Natural killer cell (primary cell): ENCODE results near the gene ERP27. TPM values are rescaled to one million over a fixed set of nuclear protein-coding genes. Genes with fewer than 3 reads are reported as not detected.
A peak's percentile ranks its signal among the peaks of the same experiment; 100 is the strongest.

Experiments
- ATAC-seq, 3 donors: fragments of 150-1000 bp in 2 of 3; fragments of 200-7000 bp in 1 of 3; cut with Tn5 transposase; 1 replicate in 1 of 3; 2 replicates in 2 of 3; pipeline ENCODE4 v1.10.0; 2021; ENCODE audit warnings: mild to moderate bottlenecking in 2 of 3, moderate library complexity in 2 of 3
- DNase-seq, 2 donors: peaks; one replicate each; pipeline versions ENCODE4 v3.0.0 to v3.0.0-alpha.2; 2013 to 2021; ENCODE audit warnings: mixed read lengths in 1 of 2
- H3K27ac ChIP-seq: one replicate; pipeline ENCODE4 v1.5.1; 2013; ENCODE audit warnings: mild to moderate bottlenecking, low read length
- H3K27me3 ChIP-seq: one replicate; pipeline ENCODE4 v1.6.1; 2013; ENCODE audit warnings: low read length; ENCODE audit not compliant: control insufficient read depth, insufficient read depth
- H3K36me3 ChIP-seq: one replicate; pipeline ENCODE4 v1.6.1; 2013; ENCODE audit warnings: low read length; ENCODE audit not compliant: control insufficient read depth, insufficient read depth
- H3K4me1 ChIP-seq: one replicate; pipeline ENCODE4 v1.6.1; 2013; ENCODE audit warnings: low read length; ENCODE audit not compliant: control insufficient read depth, insufficient read depth
- H3K4me3 ChIP-seq: one replicate; pipeline ENCODE4 v1.5.1; 2013; ENCODE audit warnings: low read length
- H3K9me3 ChIP-seq: one replicate; pipeline ENCODE4 v1.6.1; 2013; ENCODE audit warnings: low read length; ENCODE audit not compliant: control insufficient read depth, insufficient read depth
- H3K27ac Mint-ChIP-seq, 2 donors: one replicate each; pipeline ENCODE4 v1.8.0; 2022; ENCODE audit warnings: mild to moderate bottlenecking in 2 of 2, mixed read lengths in 2 of 2, moderate library complexity in 1 of 2
- H3K27me3 Mint-ChIP-seq, 2 donors: one replicate each; pipeline ENCODE4 v1.8.0; 2022; ENCODE audit warnings: low read depth in 2 of 2, mixed read lengths in 2 of 2
- H3K36me3 Mint-ChIP-seq: one replicate; pipeline ENCODE4 v1.8.0; 2022; ENCODE audit warnings: mixed read lengths
- H3K4me1 Mint-ChIP-seq, 2 donors: one replicate each; pipeline ENCODE4 v1.8.0; 2022; ENCODE audit warnings: mixed read lengths in 2 of 2
- H3K4me3 Mint-ChIP-seq: one replicate; pipeline ENCODE4 v1.8.0; 2022; ENCODE audit warnings: mild to moderate bottlenecking, moderate library complexity, mixed read lengths
- H3K9me3 Mint-ChIP-seq, 2 donors: one replicate each; pipeline ENCODE4 v1.8.0; 2022; ENCODE audit warnings: mixed read lengths in 2 of 2
- WGBS: methylation state at CpG from one replicate; pipeline ENCODE4 v1.1.7; 2013; ENCODE audit warnings: missing lambda C conversion rate; ENCODE audit not compliant: insufficient coverage; 5-methylcytosine and 5-hydroxymethylcytosine counted together
- intact Hi-C: fragments of 100-400 bp; cut with micrococcal nuclease; formaldehyde crosslinking; loops from one replicate; pipeline ENCODE4 v1.14.2; 2022
- total RNA-seq, 4 donors: library from RNA; stranded (reverse); fragments of 120-200 nt in 1 of 4; gene quantifications; one replicate each; pipeline versions ENCODE4 v1.2.3 to v1.2.4, GENCODE V29; 2013 to 2022
- TF ChIP-seq, protein P1 (sequence below): fragments of 200-600 bp; IDR thresholded peaks from one replicate; pipeline ENCODE4 v1.8.0; 2022; ENCODE audit warnings: antibody characterized with exemption

The ERP27 gene
- total RNA-seq, 3 donors from 2014 or later (not counting 1 experiment from before 2014, with no cell fraction given) = 9.8 to 15.2 (median 12.3) TPM

DNA sequence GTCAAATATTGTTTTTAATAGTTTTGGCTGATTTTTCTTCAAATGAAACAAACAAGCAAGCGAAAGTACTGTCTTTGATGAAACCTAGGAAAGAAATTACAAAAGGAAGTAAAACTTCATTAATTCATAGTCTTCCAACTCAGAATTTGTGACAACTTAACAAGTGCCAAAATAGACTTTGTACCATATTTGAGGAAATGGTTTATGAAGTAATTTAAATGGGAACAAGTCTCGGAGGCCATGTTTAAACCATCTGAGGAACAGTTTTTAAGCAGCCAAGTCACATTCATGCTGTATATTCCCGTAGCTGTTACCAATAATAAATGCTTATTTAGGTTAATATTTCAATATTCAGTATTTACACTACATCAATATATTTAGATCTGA, 23.8 kb upstream of the ERP27 start:
- WGBS = 33% methylated on average over 1 of the region's 3 CpGs
- peak overlapping the region; percentile 100 for H3K4me3 Mint-ChIP-seq

DNA sequence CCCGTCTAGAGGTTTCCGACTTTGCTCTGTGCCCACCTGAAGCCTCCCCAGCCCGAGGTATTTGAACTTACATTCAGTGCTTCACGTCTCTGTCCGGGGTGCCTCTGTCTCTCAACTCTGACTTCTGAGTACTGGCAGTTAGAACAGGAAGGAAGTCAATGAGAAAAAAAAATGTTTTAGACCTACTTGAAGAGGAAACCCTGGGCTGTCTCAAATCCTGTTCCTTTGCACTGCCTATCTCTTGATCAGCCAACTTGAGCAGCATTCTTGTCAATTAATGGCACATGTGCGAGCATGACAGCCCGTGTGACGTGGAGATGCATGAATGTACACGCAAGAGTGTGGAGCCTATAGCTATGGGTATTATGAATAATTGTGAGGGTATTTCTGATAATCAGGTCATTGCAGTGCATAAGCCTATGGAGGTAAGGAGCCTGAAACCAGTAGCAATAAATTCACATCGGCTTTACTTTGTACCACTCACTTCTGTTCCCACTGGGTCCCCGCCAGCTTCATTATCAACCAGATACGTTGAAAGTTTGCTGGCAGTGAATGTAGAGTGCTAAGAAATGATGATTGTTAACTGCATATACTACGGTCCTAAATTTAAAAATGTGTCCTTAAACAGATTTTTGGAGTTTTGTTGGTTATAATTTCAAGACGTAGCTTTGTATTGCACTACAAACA, 23.3 kb upstream of the ERP27 start, which contains the start of gene ARHGDIB:
Gene ARHGDIB (minus strand): TSS at position 136 of the 687 bp plus-strand sequence. CDS start 10,889 bp downstream, outside the sequence.
- peaks cover 67 to 68% of the 10 kb centered on the region in 2 donors for H3K4me1 Mint-ChIP-seq

More for the DNA sequence above, 23.8 kb upstream of the ERP27 start:
- peaks cover 61 to 63% of the 10 kb centered on the region in 2 donors for H3K4me1 Mint-ChIP-seq
- ATAC-seq = no peak
- Histone ChIP-seq H3K9me3 (no peaks in the 10 kb centered on the region), H3K4me3 (peak overlapping the region; percentile 91), H3K27ac (peak overlapping the region; percentile 95), H3K27me3 (no peaks in the 10 kb centered on the region), H3K4me1 (peaks cover 35% of the 10 kb centered on the region), H3K36me3 (peaks cover 6% of the 10 kb centered on the region)
- TF ChIP-seq, protein P1, sequence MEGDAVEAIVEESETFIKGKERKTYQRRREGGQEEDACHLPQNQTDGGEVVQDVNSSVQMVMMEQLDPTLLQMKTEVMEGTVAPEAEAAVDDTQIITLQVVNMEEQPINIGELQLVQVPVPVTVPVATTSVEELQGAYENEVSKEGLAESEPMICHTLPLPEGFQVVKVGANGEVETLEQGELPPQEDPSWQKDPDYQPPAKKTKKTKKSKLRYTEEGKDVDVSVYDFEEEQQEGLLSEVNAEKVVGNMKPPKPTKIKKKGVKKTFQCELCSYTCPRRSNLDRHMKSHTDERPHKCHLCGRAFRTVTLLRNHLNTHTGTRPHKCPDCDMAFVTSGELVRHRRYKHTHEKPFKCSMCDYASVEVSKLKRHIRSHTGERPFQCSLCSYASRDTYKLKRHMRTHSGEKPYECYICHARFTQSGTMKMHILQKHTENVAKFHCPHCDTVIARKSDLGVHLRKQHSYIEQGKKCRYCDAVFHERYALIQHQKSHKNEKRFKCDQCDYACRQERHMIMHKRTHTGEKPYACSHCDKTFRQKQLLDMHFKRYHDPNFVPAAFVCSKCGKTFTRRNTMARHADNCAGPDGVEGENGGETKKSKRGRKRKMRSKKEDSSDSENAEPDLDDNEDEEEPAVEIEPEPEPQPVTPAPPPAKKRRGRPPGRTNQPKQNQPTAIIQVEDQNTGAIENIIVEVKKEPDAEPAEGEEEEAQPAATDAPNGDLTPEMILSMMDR = no peak
- H3K36me3 Mint-ChIP-seq = peaks cover 11% of the 10 kb centered on the region
- no peaks in the 10 kb centered on the region for H3K27me3 Mint-ChIP-seq
- intact Hi-C loops = loop anchor here (5.0 kb wide), 1 partner anchor 595 kb away; the partner anchor contains the start of gene ATF7IP
- peak overlapping the region; percentile 97 to 98 for H3K27ac Mint-ChIP-seq
- H3K9me3 Mint-ChIP-seq = no peaks in the 10 kb centered on the region
- peak in 1 of 2 donors; percentile 56 for DNase-seq

DNA sequence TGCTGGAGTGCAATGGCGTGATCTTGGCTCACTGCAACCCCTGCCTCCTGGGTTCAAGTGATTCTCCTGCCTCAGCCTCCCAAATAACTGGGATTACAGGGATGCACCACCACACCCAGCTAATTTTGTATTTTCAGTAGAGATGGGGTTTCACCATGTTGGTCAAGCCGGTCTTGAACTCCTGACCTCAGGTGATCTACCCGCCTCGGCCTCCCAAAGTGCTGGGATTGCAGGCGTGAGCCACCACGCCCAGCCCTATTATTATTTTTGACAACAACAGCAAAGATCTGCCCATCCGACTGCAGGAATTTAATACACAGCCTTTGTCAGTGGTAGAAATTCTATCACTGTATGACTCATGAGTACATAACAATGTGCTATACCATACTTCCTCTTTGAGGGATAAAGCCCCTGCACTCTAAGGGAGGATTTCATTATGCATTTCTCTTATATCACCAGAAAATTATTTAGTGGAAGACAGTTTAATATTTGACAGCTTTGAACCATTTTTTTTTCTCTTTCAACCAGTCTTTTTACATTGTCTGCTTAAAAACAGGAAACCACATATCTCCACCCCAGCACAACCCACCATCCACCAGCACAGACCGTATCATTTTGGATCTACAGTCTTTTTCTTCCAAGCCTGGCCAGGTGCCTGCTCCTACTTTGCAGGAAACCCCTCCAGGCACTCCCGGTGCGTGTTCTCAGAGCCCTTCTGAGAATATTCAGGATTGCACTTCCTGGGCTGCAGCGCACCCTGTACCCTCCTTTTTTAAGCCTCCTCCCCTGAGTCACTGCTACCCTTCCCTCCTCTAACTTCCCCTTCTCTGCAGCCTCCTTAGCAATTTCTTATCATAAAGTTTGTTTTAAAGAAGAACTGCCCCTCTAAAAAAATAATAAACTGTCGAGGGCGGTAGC, 22.5 kb upstream of the ERP27 start:
- H3K27me3 Mint-ChIP-seq = no peaks in the 10 kb centered on the region
- Histone ChIP-seq H3K36me3 (peaks cover 9% of the 10 kb centered on the region), H3K4me3 (peak overlapping the region; percentile 91), H3K27me3 (no peaks in the 10 kb centered on the region), H3K27ac (peak overlapping the region; percentile 95), H3K9me3 (no peaks in the 10 kb centered on the region), H3K4me1 (peaks cover 41% of the 10 kb centered on the region)
- peak overlapping the region; percentile 100 for H3K4me3 Mint-ChIP-seq
- ATAC-seq (peak; percentile 56 to 76 (median 60)), DNase-seq (peak; percentile 38 to 75)
- peak overlapping the region; percentile 97 to 98 for H3K27ac Mint-ChIP-seq
- TF ChIP-seq, protein P1 = no peak
- 0% methylated on average over 13 of the region's 13 CpGs for WGBS
- no peaks in the 10 kb centered on the region for H3K9me3 Mint-ChIP-seq
- H3K36me3 Mint-ChIP-seq = peaks cover 11% of the 10 kb centered on the region
- H3K4me1 Mint-ChIP-seq = peaks cover 75 to 76% of the 10 kb centered on the region in 2 donors
- intact Hi-C loops = loop anchor here (1.0 to 5.0 kb wide), 5 partner anchors 9 to 594 kb away; partner anchors contain the start of genes ATF7IP, C12orf60 and WBP11

More for the DNA sequence above, 23.3 kb upstream of the ERP27 start, which contains the start of gene ARHGDIB:
- TF ChIP-seq, protein P1 = no peak
- Mint-ChIP-seq H3K27ac (peak within 1 kb of the TSS; percentile 97 to 98), H3K4me3 (peak within 1 kb of the TSS; percentile 100), H3K27me3 (no peaks in the 10 kb centered on the region), H3K36me3 (peaks cover 11% of the 10 kb centered on the region), H3K9me3 (no peaks in the 10 kb centered on the region)
- Histone ChIP-seq H3K27ac (peak within 1 kb of the TSS; percentile 95), H3K27me3 (no peaks in the 10 kb centered on the region), H3K36me3 (peaks cover 9% of the 10 kb centered on the region), H3K9me3 (no peaks in the 10 kb centered on the region), H3K4me3 (peak within 1 kb of the TSS; percentile 91), H3K4me1 (peaks cover 36% of the 10 kb centered on the region)
- ATAC-seq (peak; percentile 62 to 85 (median 80)), DNase-seq (peak; percentile 59 to 96)
- WGBS = 0% methylated on average over 13 of the region's 14 CpGs
- intact Hi-C loops = loop anchor here (1.0 to 5.0 kb wide), 5 partner anchors 9 to 594 kb away; partner anchors contain the start of genes ATF7IP, C12orf60 and WBP11
